ENCODE data around the gene ACTR2. TPM values are rescaled to one million over a fixed set of nuclear protein-coding genes. Genes with fewer than 3 reads are reported as not detected.
A peak's percentile ranks its signal among the peaks of the same experiment; 100 is the strongest.

The ACTR2 gene
- total and polyA plus RNA-seq, 2 of the 13 experiments (the other 11 are each of a cell fraction or from before 2014, with no cell fraction given) = 51.2 to 100 TPM

DNA sequence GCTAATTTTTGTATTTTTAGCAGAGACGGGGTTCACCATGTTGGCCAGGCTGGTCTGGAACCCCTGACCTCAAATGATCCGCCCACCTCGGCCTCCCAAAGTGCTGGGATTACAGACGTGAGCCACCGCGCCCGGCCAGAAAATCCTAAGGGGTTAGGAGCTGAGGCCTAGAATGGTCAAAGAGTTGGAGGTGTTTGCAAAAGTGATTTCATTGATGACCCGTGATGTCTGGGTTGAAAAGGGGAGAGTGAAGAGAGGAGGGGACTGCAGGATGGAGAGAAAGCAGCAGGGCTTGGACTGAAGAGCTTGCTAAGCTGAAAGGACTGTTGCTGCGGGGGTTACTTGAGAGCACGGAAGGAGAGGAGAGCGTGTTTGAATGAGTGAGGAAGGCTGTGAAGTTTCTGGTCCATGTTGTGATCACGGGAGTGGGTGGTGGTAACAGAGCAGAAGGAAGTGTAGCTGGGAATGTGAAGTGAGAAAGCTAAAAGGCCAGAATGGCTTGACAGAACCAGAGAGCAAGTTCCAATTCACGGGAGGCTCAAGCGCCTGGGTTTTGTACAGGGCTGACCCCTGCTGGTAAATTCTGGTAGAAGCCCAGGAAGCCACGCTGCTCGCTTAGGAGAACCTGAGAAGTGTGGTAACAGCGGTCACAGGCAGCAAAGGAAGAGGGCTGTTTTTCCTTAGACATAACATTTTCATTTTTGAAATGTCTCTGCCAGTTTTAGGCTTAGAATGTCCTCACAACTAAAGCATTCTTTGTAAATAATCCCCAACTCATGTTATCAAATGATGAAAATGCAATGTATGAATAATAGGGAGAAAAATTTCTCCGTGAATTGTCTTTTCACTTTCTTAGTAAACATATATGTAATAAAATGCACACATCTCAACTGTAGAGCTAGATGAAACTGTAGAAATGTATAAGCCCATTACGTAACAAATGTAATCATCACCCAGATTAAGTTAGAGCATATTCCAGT lies 40.5 kb upstream of the ACTR2 start (continued):
- TF ChIP-seq, protein P1, sequence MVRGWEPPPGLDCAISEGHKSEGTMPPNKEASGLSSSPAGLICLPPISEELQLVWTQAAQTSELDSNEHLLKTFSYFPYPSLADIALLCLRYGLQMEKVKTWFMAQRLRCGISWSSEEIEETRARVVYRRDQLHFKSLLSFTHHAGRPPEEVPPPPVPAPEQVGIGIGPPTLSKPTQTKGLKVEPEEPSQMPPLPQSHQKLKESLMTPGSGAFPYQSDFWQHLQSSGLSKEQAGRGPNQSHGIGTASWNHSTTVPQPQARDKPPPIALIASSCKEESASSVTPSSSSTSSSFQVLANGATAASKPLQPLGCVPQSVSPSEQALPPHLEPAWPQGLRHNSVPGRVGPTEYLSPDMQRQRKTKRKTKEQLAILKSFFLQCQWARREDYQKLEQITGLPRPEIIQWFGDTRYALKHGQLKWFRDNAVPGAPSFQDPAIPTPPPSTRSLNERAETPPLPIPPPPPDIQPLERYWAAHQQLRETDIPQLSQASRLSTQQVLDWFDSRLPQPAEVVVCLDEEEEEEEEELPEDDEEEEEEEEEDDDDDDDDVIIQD (CRISPR knock-in tag; IDR thresholded peaks at IDR 0.05; ENCODE audit: low read depth) = peak; percentile 57
- TF ChIP-seq, protein P2, sequence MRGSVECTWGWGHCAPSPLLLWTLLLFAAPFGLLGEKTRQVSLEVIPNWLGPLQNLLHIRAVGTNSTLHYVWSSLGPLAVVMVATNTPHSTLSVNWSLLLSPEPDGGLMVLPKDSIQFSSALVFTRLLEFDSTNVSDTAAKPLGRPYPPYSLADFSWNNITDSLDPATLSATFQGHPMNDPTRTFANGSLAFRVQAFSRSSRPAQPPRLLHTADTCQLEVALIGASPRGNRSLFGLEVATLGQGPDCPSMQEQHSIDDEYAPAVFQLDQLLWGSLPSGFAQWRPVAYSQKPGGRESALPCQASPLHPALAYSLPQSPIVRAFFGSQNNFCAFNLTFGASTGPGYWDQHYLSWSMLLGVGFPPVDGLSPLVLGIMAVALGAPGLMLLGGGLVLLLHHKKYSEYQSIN (CRISPR knock-in tag; IDR thresholded peaks at IDR 0.05; ENCODE audit: borderline replicate concordance) = no peak
- TF ChIP-seq YEATS4 (CRISPR knock-in tag; IDR thresholded peaks at IDR 0.05; ENCODE audit: borderline replicate concordance) = peak; percentile 71; the same call in 1 of the 2 replicates
- TF ChIP-seq REPIN1 (CRISPR knock-in tag; IDR thresholded peaks at IDR 0.05; ENCODE audit: borderline replicate concordance, low read depth) = peak; percentile 80; the same call in 1 of the 2 replicates
- peak; percentile 76; the same call in 1 of the 2 replicates for TF ChIP-seq ZNF501 (CRISPR knock-in tag; IDR thresholded peaks at IDR 0.05)
- no peak for TF ChIP-seq NKX3-1 (CRISPR knock-in tag; IDR thresholded peaks at IDR 0.05)
- TF ChIP-seq GFI1 (CRISPR knock-in tag; IDR thresholded peaks at IDR 0.05; ENCODE audit: borderline replicate concordance) = peak; percentile 69
- TF ChIP-seq, protein P3, sequence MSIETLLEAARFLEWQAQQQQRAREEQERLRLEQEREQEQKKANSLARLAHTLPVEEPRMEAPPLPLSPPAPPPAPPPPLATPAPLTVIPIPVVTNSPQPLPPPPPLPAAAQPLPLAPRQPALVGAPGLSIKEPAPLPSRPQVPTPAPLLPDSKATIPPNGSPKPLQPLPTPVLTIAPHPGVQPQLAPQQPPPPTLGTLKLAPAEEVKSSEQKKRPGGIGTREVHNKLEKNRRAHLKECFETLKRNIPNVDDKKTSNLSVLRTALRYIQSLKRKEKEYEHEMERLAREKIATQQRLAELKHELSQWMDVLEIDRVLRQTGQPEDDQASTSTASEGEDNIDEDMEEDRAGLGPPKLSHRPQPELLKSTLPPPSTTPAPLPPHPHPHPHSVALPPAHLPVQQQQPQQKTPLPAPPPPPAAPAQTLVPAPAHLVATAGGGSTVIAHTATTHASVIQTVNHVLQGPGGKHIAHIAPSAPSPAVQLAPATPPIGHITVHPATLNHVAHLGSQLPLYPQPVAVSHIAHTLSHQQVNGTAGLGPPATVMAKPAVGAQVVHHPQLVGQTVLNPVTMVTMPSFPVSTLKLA (IDR thresholded peaks at IDR 0.05) = no peak
- TF ChIP-seq, protein P4, sequence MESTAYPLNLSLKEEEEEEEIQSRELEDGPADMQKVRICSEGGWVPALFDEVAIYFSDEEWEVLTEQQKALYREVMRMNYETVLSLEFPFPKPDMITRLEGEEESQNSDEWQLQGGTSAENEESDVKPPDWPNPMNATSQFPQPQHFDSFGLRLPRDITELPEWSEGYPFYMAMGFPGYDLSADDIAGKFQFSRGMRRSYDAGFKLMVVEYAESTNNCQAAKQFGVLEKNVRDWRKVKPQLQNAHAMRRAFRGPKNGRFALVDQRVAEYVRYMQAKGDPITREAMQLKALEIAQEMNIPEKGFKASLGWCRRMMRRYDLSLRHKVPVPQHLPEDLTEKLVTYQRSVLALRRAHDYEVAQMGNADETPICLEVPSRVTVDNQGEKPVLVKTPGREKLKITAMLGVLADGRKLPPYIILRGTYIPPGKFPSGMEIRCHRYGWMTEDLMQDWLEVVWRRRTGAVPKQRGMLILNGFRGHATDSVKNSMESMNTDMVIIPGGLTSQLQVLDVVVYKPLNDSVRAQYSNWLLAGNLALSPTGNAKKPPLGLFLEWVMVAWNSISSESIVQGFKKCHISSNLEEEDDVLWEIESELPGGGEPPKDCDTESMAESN (CRISPR knock-in tag; conservative IDR thresholded peaks at IDR 0.05) = peak; percentile 65; the same call in 1 of the 2 replicates
- TF ChIP-seq CCAR2 (optimal IDR thresholded peaks at IDR 0.05; ENCODE audit: low read depth, low read length) = no peak
- TF ChIP-seq ZNF552 (CRISPR knock-in tag; IDR thresholded peaks at IDR 0.05; ENCODE audit: borderline replicate concordance) = no peak
- peak; percentile 61 for TF ChIP-seq HDAC2 (CRISPR knock-in tag; IDR thresholded peaks at IDR 0.05)
- TF ChIP-seq, protein P5, sequence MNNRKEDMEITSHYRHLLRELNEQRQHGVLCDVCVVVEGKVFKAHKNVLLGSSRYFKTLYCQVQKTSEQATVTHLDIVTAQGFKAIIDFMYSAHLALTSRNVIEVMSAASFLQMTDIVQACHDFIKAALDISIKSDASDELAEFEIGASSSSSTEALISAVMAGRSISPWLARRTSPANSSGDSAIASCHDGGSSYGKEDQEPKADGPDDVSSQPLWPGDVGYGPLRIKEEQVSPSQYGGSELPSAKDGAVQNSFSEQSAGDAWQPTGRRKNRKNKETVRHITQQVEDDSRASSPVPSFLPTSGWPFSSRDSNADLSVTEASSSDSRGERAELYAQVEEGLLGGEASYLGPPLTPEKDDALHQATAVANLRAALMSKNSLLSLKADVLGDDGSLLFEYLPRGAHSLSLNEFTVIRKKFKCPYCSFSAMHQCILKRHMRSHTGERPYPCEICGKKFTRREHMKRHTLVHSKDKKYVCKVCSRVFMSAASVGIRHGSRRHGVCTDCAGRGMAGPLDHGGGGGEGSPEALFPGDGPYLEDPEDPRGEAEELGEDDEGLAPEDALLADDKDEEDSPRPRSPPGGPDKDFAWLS (CRISPR knock-in tag; IDR thresholded peaks at IDR 0.05; ENCODE audit: borderline replicate concordance) = no peak
- no peak for TF ChIP-seq KAT2B (IDR thresholded peaks at IDR 0.05; ENCODE audit: borderline replicate concordance, low read depth, low read length)
- TF ChIP-seq, protein P6, sequence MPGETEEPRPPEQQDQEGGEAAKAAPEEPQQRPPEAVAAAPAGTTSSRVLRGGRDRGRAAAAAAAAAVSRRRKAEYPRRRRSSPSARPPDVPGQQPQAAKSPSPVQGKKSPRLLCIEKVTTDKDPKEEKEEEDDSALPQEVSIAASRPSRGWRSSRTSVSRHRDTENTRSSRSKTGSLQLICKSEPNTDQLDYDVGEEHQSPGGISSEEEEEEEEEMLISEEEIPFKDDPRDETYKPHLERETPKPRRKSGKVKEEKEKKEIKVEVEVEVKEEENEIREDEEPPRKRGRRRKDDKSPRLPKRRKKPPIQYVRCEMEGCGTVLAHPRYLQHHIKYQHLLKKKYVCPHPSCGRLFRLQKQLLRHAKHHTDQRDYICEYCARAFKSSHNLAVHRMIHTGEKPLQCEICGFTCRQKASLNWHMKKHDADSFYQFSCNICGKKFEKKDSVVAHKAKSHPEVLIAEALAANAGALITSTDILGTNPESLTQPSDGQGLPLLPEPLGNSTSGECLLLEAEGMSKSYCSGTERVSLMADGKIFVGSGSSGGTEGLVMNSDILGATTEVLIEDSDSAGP (CRISPR knock-in tag; IDR thresholded peaks at IDR 0.05; ENCODE audit: borderline replicate concordance) = peak; percentile 67; the same call in 1 of the 2 replicates
- peak; percentile 64 for TF ChIP-seq ZNF644 (CRISPR knock-in tag; IDR thresholded peaks at IDR 0.05; ENCODE audit: low read depth)

Data from HepG2 (cell line).